ENCODE results near the gene SALL4. TPM values are rescaled to one million over a fixed set of nuclear protein-coding genes. Genes with fewer than 3 reads are reported as not detected.
"Not testable (repeated sequence)": the region's sequence is repeated elsewhere in the genome, so short reads cannot be mapped to it uniquely, and the experiment has no call there.

SALL4 gene
- polyA plus RNA-seq, 4 donors = 0.93 to 12.3 (median 5.6) TPM

DNA sequence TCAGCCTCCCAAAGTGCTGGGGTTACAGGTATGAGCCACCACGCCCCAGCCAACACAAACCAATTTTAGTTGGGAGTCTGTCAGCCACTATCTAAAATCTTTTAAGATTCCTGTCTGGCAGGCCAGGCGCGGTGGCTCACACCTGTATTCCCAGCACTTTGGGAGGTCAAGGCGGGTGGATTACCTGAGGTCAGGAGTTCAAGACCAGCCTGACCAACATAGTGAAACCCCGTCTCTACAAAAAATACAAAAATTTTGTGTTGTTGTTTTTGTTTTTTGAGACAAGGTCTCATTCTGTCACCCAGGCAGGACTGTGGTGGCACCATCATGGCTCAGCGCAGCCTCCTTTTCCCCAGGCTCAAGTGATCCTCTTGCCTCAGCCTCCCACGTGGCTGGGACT lies 62.0 kb downstream of the SALL4 start:
- DNase-seq (ENCODE audit: low read depth in 4 of 4, low spot score in 3 of 4) = not testable (repeated sequence)

DNA sequence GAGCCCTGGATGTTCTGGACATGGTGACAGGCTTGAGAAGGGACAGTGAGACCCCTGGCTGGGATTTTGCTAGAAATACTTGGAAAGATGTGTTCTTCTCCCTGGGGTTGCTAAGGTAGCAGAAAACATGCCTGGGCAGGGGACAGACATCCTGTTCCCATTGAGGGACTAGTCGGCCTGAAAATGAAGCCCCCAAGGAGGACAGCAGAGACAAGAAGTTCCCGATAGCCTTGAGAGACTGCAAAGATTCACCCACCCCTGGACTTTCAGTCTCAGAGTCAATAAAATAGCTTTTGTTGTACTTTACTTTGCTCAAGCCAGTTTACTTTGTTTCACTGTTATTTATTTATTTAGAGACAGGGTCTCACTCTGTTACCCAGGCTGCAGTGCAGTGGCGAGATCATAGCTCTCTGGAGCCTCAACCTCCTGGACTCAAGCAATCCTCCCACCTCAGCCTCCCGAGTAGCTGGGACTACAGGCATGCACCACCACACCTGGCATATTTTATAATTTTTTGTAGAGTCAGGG lies 62.5 kb downstream of the SALL4 start:
- no peak for DNase-seq (ENCODE audit: low read depth in 4 of 4, low spot score in 3 of 4)

GRCh38 chr20:51738877-51739447 lies 63.4 kb downstream of the SALL4 start:
- DNase-seq (ENCODE audit: low read depth in 4 of 4, low spot score in 3 of 4) = no peak

DNA sequence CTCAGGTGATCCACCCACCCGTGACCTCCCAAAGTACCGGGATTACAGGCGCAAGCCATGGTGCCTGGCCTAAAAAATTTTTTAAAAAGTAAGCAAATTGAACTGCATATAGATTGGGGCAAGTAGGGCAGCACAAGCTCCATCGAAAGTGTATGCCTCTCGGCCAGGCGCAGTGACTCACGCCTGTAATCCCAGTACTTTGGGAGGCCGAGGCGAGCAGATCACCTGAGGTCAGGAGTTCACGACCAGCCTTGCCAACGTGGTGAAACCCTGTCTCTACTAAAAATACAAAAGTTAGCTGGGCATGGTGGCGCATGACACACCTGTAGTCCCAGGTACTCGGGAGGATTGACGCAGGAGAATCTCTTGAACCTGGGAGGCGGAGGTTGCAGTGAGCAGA lies 64.1 kb downstream of the SALL4 start:
- DNase-seq (ENCODE audit: low read depth in 4 of 4, low spot score in 3 of 4) = not testable (repeated sequence)

- no peak for DNase-seq (ENCODE audit: low read depth in 4 of 4, low spot score in 3 of 4)
Measured at GRCh38 chr20:51736947-51737346, 65.4 kb downstream of the SALL4 start.

DNA sequence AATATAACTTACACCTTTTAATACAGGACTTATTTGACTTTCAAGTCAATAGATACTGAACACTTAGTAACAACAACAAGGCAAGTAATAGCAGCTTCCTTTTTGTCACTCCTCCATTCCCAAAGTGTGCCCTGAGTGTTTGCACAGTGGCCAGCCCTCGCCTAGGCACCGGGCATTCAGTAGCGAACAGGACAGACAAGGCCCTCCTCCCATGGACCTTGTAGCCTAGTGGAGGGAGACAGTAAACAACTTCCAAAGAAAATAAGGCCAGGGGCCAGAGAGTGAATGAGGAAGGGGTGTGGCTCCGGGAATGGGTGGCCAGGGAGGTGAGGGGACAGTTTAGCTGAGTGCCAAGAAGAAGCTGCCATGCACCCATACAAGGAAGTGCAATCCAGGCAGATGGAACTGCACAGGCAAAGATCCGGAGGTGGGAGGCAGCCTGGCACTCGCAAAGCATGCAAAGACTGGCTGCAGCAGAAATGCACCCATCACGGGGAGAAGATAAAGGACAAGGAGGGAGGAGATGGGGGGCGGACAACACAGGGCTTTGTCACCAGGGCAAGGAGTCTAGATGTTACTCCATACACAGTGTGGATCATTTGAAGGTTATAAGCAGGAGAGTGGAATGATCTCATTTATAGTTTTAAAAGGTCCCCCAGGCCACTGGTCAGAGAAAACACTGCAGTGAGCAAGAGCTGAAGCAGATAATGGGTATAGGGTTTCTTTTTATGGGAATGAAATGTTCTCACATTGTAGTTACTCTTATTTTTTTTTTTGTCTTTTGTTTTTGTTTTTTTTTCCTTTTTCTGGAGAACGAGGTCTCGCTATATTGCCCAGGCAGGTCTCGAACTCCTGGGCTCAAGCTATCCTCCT lies 66.4 kb downstream of the SALL4 start:
- no peak for DNase-seq (ENCODE audit: low read depth in 4 of 4, low spot score in 3 of 4)

GRCh38 chr20:51734876-51735720 lies 67.2 kb downstream of the SALL4 start:
- no peak for DNase-seq (ENCODE audit: low read depth in 4 of 4, low spot score in 3 of 4)

DNA sequence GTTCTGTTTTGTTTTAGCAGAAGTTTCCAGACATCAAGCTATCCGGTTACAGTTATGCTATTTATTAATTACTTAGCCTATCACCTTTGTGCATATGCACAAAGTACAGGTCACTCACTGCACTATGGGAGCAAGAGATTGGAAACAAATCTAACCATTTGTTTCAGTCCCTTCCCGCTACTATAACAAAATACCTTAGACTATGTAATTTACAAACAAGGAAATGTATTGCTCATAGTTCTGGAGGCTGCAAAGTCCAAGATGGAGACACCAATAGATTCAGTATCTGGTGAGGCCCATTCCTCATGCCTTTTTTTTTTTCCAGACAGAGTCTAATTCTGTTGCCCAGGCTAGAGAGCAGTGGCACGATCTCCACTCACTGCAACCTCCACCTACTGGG lies 69.3 kb downstream of the SALL4 start:
- no peak for DNase-seq (ENCODE audit: low read depth in 4 of 4, low spot score in 3 of 4)

Other genes with a start within 250 kb of the SALL4 start
- 10 to 100 TPM; 36.7 to 63.6 (median 60.3) TPM for gene ATP9A, start 34.1 kb downstream of the SALL4 start, polyA plus RNA-seq (ENCODE audit: insufficient read length in 4 of 4)

Measured in left renal pelvis (tissue), 4 donors.